K562 (cell line): ENCODE data around the gene BMPER. TPM values are rescaled to one million over a fixed set of nuclear protein-coding genes. Genes with fewer than 3 reads are reported as not detected.

Experiments
- ATAC-seq: fragments of 200-7000 bp; cut with Tn5 transposase; 3 replicates; pipeline ENCODE4 v1.9.1; 2020; ENCODE audit warnings: moderate library complexity
- BruUV-seq: library from RNA; stranded (reverse); fragments of 400-500 nt; replicated peaks from 2 replicates; lab custom pipeline; 2021; lab: Mats Ljungman, UMichigan
- CTCF ChIA-PET: fragments of 300-600 bp; formaldehyde crosslinking; extraction: SDS; loops from one replicate; lab custom pipeline; 2021; ENCODE audit warnings: low intra/inter-chr PET ratio; lab: Yijun Ruan, JAX
- POLR2A ChIA-PET: fragments of 300-600, 350-650 bp; sonication (Branson Sonifier 250); formaldehyde crosslinking; extraction: SDS; loops from one replicate; lab custom pipeline; 2021; ENCODE audit warnings: antibody characterized with exemption, inconsistent platforms; lab: Yijun Ruan, JAX
- DNase-seq, 4 experiments: peaks; one replicate each; pipeline versions ENCODE4 v3.0.0 to v3.0.0-alpha.2; 2011 to 2018; ENCODE audit warnings: low spot score in 3 of 4, mixed read lengths in 3 of 4; ENCODE audit errors: extremely low read depth in 1 of 4
- FAIRE-seq: peaks from 2 replicates; lab custom pipeline; 2011; peaks lifted over from hg19 to GRCh38; lab: Jason Lieb, UNC
- H2AFZ ChIP-seq: 2 replicates; pipeline ENCODE4 v1.6.0; 2011; ENCODE audit warnings: low read depth, low read length, control low read depth, inconsistent platforms
- H3K27ac ChIP-seq: fragments of 200-600 bp; 3 replicates; pipeline ENCODE4 v1.8.0; 2011; ENCODE audit warnings: low read depth, mild to moderate bottlenecking, control low read depth, inconsistent platforms, low read length, moderate library complexity, mixed read lengths; ENCODE audit errors: extremely low read depth
- H3K27me3 ChIP-seq, 2 experiments: fragments of 300-600 bp in 1 of 2; 2 replicates in 1 of 2; 3 replicates in 1 of 2; pipeline versions ENCODE4 v1.6.0 to v1.8.0; 2011; ENCODE audit warnings: inconsistent platforms in 2 of 2, low read length in 2 of 2, mild to moderate bottlenecking in 1 of 2, mixed read lengths in 1 of 2, moderate library complexity in 1 of 2; ENCODE audit not compliant: control insufficient read depth in 2 of 2, insufficient read depth in 2 of 2
- H3K36me3 ChIP-seq: fragments of 300-600 bp; 3 replicates; pipeline ENCODE4 v1.8.0; 2011; ENCODE audit warnings: mild to moderate bottlenecking, low read length, inconsistent platforms; ENCODE audit not compliant: control insufficient read depth, insufficient read depth
- H3K4me1 ChIP-seq, 2 experiments: fragments of 200-600 bp in 1 of 2; replicated peaks in 1 of 2; 2 replicates in 1 of 2; 3 replicates in 1 of 2; pipeline versions ENCODE4 v1.5.1 to v1.8.0; 2011; ENCODE audit warnings: inconsistent platforms in 2 of 2, low read length in 2 of 2, mild to moderate bottlenecking in 1 of 2, mixed read lengths in 1 of 2, moderate library complexity in 1 of 2; ENCODE audit not compliant: control insufficient read depth in 2 of 2, insufficient read depth in 2 of 2
- H3K4me2 ChIP-seq: 2 replicates; pipeline ENCODE4 v1.6.1; 2011; ENCODE audit warnings: low read length, control low read depth, inconsistent platforms, mixed read lengths; ENCODE audit not compliant: insufficient read depth
- H3K4me3 ChIP-seq: fragments of 200-600 bp; sonication (generic), shearing (Covaris generic); 2 replicates; pipeline ENCODE4 v1.5.1; 2016; ENCODE audit warnings: control low read depth, inconsistent platforms
- H3K79me2 ChIP-seq: fragments of 200-600 bp; 3 replicates; pipeline ENCODE4 v1.8.0; 2011; ENCODE audit warnings: low read length, inconsistent platforms; ENCODE audit not compliant: control insufficient read depth, insufficient read depth
- H3K9ac ChIP-seq, 2 experiments: 2 replicates each; pipeline versions ENCODE4 v1.6.0 to v1.6.1; 2011; ENCODE audit warnings: low read depth in 2 of 2, low read length in 2 of 2, control low read depth in 1 of 2, inconsistent platforms in 1 of 2, mild to moderate bottlenecking in 1 of 2, mixed read lengths in 1 of 2; ENCODE audit not compliant: insufficient read depth in 1 of 2
- H3K9me1 ChIP-seq: one replicate; pipeline ENCODE4 v1.6.0; 2011; ENCODE audit warnings: inconsistent platforms, mild to moderate bottlenecking, low read length, moderate library complexity; ENCODE audit not compliant: control insufficient read depth, insufficient read depth
- H3K9me3 ChIP-seq: replicated peaks from 2 replicates; pipeline ENCODE4 v1.5.1; 2011; ENCODE audit warnings: low read depth, low read length, inconsistent platforms; ENCODE audit not compliant: control insufficient read depth, insufficient read depth
- H4K20me1 ChIP-seq: replicated peaks from 2 replicates; pipeline ENCODE4 v1.6.1; 2011; ENCODE audit warnings: low read length, inconsistent platforms, mixed read lengths; ENCODE audit not compliant: control insufficient read depth, insufficient read depth
- ARID1B ChIP-seq: fragments of 450-650 bp; IDR thresholded peaks from 2 replicates; pipeline ENCODE4 v1.6.1; 2016; ENCODE audit warnings: antibody characterized with exemption, mild to moderate bottlenecking, inconsistent platforms
- CBX5 ChIP-seq: IDR thresholded peaks from 2 replicates; pipeline ENCODE4 v1.6.1; 2014; ENCODE audit warnings: low read depth, borderline replicate concordance
- CREBBP ChIP-seq: IDR thresholded peaks from one replicate; pipeline ENCODE4 v1.6.1; 2012; ENCODE audit warnings: low read depth, mild to moderate bottlenecking, control low read depth, inconsistent platforms, low read length
- PCBP2 ChIP-seq: fragments of 200-400 bp; formaldehyde crosslinking; IDR thresholded peaks from 2 replicates; pipeline ENCODE4 v1.6.1; 2018; ENCODE audit warnings: low read length, low read depth, mild to moderate bottlenecking, moderate library complexity; ENCODE audit not compliant: poor library complexity, severe bottlenecking
- WGBS: fragments of 100-300 bp; shearing (Covaris generic); methylation state at CpG from one replicate; pipeline ENCODE4 v1.1.6; 2016; ENCODE audit warnings: low coverage, mixed read lengths; ENCODE audit not compliant: insufficient coverage; ENCODE audit errors: missing lambda C conversion rate; 5-methylcytosine and 5-hydroxymethylcytosine counted together
- in situ Hi-C: fragments of 300-500 bp; cut with MboI; formaldehyde crosslinking; loops from 4 replicates; pipeline ENCODE4 v1.15.0; 2018; ENCODE audit warnings: inconsistent platforms, mixed read lengths
- intact Hi-C: fragments of 100-400 bp; cut with micrococcal nuclease; formaldehyde crosslinking; loops from 2 replicates; pipeline ENCODE4 v1.14.2; 2022
- polyA plus RNA-seq, 8 experiments: library from polyadenylated mRNA; depleted of rRNA in 4 of 8; stranded (reverse) in 5 of 8; unstranded in 3 of 8; fragments of >200 nt; fragmentation: Nextera tagmentation in 2 of 8; fragmentation: Illumina TruSeq in 1 of 8; extraction: Ambion mirVana in 2 of 8; extraction: Trizol in 1 of 8; gene quantifications; 2 replicates each; pipeline versions ENCODE4 v1.2.1 to v1.2.3, GENCODE V29; 2011 to 2014; ENCODE audit warnings: inconsistent platforms in 1 of 8, missing spikeins in 1 of 8
- total RNA-seq, 7 experiments: library from RNA; depleted of rRNA in 6 of 7; stranded (reverse); fragments of >200 nt in 6 of 7; fragmentation: Illumina TruSeq in 2 of 7; extraction: Trizol in 2 of 7; gene quantifications; 2 replicates each; pipeline versions ENCODE4 v1.2.1 to v1.2.3, GENCODE V29; 2011 to 2021; ENCODE audit warnings: low replicate concordance in 1 of 7
- TF ChIP-seq, protein P1 (sequence below): fragments of 450-650 bp; formaldehyde crosslinking; IDR thresholded peaks from 2 replicates; pipeline ENCODE4 v1.4.0; 2020; ENCODE audit warnings: mild to moderate bottlenecking, mixed read lengths
- TF ChIP-seq, protein P2 (sequence below): fragments of 450-650 bp; IDR thresholded peaks from 2 replicates; pipeline ENCODE4 v1.6.1; 2016; ENCODE audit warnings: mild to moderate bottlenecking
- TF ChIP-seq, protein P3 (sequence below): fragments of 250-450 bp; sonication (Bioruptor Pico); IDR thresholded peaks from 2 replicates; pipeline ENCODE4 v1.4.0; 2020; ENCODE audit warnings: mild to moderate bottlenecking, moderate library complexity

The BMPER gene
- total and polyA plus RNA-seq, 9 of the 15 experiments (the other 6 are each of a cell fraction or from before 2014, with no cell fraction given), result not detected

DNA sequence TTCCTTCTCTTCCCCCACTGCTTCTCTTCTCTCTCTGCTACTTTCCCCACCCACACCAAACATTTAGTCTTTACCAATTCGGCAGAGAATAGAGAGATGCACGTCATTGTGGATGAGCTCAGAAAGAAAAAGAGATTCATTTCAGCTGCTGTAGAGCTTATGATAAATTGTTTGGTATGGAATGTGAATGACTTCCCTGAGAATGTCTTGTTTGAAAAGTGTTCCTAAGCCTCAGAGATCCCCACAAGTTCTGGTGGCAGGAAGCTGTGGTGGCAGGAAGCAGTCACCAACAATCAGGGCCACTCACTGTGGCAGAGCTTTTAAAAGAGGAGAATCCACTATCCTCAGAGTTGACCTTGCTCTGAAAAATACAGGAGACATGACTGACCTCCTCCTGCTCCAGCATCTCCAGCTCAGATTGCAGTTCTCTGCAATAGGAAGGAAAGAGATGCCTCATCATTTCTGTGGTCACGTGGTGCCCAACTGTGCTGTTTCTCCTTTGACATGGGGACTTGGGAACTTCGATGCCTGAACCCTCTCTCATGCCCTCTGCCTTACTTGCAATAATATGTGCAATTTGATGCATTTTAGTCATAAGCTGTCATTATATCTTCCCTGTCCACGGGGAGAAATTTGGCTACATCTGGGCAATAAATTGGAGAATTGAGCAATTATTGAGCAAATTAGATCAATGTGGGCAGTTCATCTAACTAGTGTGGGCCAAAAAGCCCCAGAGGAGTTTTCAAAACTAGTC lies 76.5 kb downstream of the BMPER start:
- no peaks in the 10 kb centered on the region for H3K36me3 ChIP-seq
- H3K9me1 ChIP-seq, result no peaks in the 10 kb centered on the region
- H3K9ac ChIP-seq, result no peak overlapping the region
- no TSS peak for BruUV-seq
- in situ Hi-C loops (no loop called here), intact Hi-C loops (no loop called here)
- ChIA-PET CTCF (no interaction called here), POLR2A (no interaction called here)
- no peak overlapping the region for H3K4me2 ChIP-seq
- FAIRE-seq (no peak), ATAC-seq (no peak), DNase-seq (no peak)
- no peak overlapping the region for H3K27ac ChIP-seq
- no peaks in the 10 kb centered on the region for H3K79me2 ChIP-seq
- TF ChIP-seq, protein P1, sequence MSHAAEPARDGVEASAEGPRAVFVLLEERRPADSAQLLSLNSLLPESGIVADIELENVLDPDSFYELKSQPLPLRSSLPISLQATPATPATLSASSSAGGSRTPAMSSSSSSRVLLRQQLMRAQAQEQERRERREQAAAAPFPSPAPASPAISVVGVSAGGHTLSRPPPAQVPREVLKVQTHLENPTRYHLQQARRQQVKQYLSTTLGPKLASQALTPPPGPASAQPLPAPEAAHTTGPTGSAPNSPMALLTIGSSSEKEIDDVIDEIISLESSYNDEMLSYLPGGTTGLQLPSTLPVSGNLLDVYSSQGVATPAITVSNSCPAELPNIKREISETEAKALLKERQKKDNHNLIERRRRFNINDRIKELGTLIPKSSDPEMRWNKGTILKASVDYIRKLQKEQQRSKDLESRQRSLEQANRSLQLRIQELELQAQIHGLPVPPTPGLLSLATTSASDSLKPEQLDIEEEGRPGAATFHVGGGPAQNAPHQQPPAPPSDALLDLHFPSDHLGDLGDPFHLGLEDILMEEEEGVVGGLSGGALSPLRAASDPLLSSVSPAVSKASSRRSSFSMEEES (CRISPR knock-in tag), result peak; percentile 50
- TF ChIP-seq CREBBP, result no peak
- TF ChIP-seq CBX5, result no peak
- no peak for TF ChIP-seq PCBP2
- TF ChIP-seq, protein P2, sequence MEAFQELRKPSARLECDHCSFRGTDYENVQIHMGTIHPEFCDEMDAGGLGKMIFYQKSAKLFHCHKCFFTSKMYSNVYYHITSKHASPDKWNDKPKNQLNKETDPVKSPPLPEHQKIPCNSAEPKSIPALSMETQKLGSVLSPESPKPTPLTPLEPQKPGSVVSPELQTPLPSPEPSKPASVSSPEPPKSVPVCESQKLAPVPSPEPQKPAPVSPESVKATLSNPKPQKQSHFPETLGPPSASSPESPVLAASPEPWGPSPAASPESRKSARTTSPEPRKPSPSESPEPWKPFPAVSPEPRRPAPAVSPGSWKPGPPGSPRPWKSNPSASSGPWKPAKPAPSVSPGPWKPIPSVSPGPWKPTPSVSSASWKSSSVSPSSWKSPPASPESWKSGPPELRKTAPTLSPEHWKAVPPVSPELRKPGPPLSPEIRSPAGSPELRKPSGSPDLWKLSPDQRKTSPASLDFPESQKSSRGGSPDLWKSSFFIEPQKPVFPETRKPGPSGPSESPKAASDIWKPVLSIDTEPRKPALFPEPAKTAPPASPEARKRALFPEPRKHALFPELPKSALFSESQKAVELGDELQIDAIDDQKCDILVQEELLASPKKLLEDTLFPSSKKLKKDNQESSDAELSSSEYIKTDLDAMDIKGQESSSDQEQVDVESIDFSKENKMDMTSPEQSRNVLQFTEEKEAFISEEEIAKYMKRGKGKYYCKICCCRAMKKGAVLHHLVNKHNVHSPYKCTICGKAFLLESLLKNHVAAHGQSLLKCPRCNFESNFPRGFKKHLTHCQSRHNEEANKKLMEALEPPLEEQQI, result no peak
- no peak for TF ChIP-seq ARID1B
- TF ChIP-seq, protein P3, sequence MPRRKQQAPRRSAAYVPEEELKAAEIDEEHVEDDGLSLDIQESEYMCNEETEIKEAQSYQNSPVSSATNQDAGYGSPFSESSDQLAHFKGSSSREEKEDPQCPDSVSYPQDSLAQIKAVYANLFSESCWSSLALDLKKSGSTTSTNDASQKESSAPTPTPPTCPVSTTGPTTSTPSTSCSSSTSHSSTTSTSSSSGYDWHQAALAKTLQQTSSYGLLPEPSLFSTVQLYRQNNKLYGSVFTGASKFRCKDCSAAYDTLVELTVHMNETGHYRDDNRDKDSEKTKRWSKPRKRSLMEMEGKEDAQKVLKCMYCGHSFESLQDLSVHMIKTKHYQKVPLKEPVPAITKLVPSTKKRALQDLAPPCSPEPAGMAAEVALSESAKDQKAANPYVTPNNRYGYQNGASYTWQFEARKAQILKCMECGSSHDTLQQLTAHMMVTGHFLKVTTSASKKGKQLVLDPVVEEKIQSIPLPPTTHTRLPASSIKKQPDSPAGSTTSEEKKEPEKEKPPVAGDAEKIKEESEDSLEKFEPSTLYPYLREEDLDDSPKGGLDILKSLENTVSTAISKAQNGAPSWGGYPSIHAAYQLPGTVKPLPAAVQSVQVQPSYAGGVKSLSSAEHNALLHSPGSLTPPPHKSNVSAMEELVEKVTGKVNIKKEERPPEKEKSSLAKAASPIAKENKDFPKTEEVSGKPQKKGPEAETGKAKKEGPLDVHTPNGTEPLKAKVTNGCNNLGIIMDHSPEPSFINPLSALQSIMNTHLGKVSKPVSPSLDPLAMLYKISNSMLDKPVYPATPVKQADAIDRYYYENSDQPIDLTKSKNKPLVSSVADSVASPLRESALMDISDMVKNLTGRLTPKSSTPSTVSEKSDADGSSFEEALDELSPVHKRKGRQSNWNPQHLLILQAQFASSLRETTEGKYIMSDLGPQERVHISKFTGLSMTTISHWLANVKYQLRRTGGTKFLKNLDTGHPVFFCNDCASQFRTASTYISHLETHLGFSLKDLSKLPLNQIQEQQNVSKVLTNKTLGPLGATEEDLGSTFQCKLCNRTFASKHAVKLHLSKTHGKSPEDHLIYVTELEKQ, result no peak
- no peak overlapping the region for H3K4me3 ChIP-seq
- H3K4me1 ChIP-seq, result no peaks in the 10 kb centered on the region
- H3K9me3 ChIP-seq, result no peaks in the 10 kb centered on the region; the same call in 1 of the 2 replicates
- H2AFZ ChIP-seq, result no peak overlapping the region
- H3K27me3 ChIP-seq, result no peaks in the 10 kb centered on the region
- no peaks in the 10 kb centered on the region for H4K20me1 ChIP-seq
- WGBS, result 0% methylated on average over 4 of the region's 5 CpGs
